ENCODE data around the gene GPR15LG. TPM values are rescaled to one million over a fixed set of nuclear protein-coding genes. Genes with fewer than 3 reads are reported as not detected.

The GPR15LG gene
- not detected in 2 replicates for total RNA-seq

DNA sequence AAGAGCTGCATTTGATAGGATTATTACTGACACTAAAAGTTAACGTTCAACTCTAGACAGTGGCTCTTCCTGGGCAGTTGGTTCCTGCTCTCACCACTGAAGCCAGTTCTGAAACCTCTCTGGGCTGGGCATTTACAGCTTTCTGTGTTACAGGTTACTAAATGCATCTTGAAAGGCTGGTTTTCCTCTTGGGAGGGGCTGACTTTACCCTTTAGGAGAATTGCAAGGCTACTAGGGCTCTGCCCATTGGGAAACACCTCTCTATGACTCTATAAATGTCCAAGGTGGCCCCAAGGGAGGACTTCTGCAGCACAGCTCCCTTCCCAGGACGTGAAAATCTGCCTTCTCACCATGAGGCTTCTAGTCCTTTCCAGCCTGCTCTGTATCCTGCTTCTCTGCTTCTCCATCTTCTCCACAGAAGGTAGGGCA lies at the start of gene GPR15LG:
GPR15LG (plus strand) TSS at position 301 of the 429 bp plus-strand sequence; CDS start at position 352, 51 bp downstream.

GRCh38 chr10:84139126-84140035 lies 34.2 kb upstream of the GPR15LG start, which contains the start of gene GHITM:
GHITM (plus strand) TSS chr10:84139509; CDS start chr10:84141501, 1,992 bp downstream.

DNA sequence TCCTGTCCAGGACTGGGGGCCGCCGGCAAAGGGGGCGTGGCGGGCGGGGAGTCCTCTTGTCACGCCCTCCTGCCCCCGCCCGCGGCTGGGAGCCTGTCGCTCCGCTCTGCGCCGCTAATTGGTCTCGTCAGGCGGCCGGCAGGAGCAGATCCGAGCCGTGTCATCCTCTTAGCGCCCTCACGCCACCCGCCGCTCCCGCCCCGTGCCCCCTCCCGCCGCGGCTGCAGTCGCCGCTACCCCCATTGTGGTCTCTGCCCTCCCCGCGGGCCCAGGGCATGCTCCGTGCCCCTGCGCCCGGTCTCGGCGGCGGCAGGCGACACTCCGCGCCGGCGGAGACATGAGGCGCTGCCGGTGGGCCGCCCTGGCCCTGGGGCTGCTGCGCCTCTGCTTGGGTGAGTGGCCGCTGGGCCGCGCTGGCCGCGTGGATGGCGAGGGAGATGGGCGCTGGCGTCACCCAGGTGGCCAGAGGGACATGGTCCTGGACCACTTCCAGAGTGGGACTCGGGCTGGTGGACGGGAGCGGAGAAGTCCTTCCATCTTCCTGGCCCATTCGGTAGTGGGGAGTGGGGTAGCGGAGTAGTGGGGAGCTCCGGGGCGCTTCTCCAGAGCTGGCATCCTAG lies 20.9 kb downstream of the GPR15LG start, which contains the start of gene CDHR1:
CDHR1 (plus strand) TSS at position 114 of the 620 bp plus-strand sequence; CDS start at position 338, 224 bp downstream.

DNA sequence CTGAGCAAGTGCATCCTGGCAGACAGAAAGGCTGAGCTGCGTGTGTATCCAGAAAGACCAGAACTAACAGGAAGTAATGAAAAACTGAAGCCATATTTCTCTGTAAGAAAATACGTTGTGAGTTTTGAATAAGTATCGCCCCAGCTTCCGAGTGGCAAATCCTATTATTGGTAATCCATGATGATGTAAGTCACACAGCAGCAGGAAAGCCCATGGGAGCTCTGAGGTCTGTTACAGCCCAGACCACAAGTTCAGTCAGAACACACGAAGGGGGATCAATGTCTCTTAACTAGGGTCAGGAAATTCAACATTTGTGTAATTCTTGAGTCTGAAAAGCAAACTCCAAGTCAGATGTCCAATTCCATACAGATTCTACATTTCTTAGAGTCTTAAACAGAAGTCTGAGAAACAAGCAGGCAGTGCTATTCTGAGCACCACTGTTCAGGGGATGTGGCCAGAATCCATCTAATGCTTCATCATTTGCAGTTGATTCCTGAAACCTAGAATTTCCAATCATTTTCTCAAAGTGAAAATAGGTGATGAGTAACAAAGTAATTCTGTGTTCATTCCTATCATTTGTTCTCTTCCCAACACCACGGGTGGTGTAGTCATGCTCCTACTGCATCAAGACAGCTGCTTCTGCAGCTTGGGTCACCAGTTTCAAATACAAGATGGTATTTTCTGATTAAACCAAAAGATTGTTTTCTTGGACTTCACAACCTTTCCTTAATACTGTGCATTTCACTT lies 52.0 kb downstream of the GPR15LG start, which contains the start of gene LRIT2:
LRIT2 (minus strand) TSS at position 118 of the 747 bp plus-strand sequence; CDS start at position 94, 24 bp downstream.

Other genes with a start within 250 kb of the GPR15LG start
- 74.6 and 163 TPM in 2 replicates for gene GHITM, start 34.3 kb upstream of the GPR15LG start, total RNA-seq
- gene CDHR1, start 20.7 kb downstream of the GPR15LG start, total RNA-seq: not detected in 2 replicates
- not detected in 2 replicates for gene LRIT2, start 51.7 kb downstream of the GPR15LG start, total RNA-seq
- gene LRIT1, start 67.7 kb downstream of the GPR15LG start, total RNA-seq: under 0.01 TPM in 1 of 2 replicates, not detected in the other
- not detected in 2 replicates for gene RGR, start 71.3 kb downstream of the GPR15LG start, total RNA-seq
- 27.9 and 40.0 TPM in 2 replicates for gene CCSER2, start 154.8 kb downstream of the GPR15LG start, total RNA-seq